Measurements from ENCODE around the gene EXOC6.

GRCh38 chr10:93070378-93071176 lies 222.3 kb downstream of the EXOC6 start:
- TF ChIP-seq EP300 (IDR thresholded peaks at IDR 0.05), result no peak
- no peak for TF ChIP-seq CTCF (IDR thresholded peaks at IDR 0.05)
- TF ChIP-seq POLR2AphosphoS5 (IDR thresholded peaks at IDR 0.05), result no peak
- no peak for TF ChIP-seq POLR2A (IDR thresholded peaks at IDR 0.05)
